BE2C (cell line): ENCODE results near the gene SLC4A9.

Source experiments
- DNase-seq: peaks from one replicate; pipeline ENCODE4 v3.0.0-alpha.2; 2020
- H3K27me3 ChIP-seq: fragments of 250-450 bp; sonication (Bioruptor Pico); 2 replicates; pipeline ENCODE4 v1.5.1; 2020; ENCODE audit warnings: mild to moderate bottlenecking
- H3K36me3 ChIP-seq: fragments of 250-450 bp; sonication (Bioruptor Pico); 2 replicates; pipeline ENCODE4 v1.5.1; 2020; ENCODE audit warnings: mild to moderate bottlenecking
- H3K4me1 ChIP-seq: fragments of 250-450 bp; sonication (Bioruptor Pico); 2 replicates; pipeline ENCODE4 v1.5.1; 2020
- H3K4me3 ChIP-seq: 2 replicates; pipeline ENCODE4 v1.5.1; 2011; ENCODE audit warnings: low read depth, low read length
- H3K9me3 ChIP-seq: fragments of 250-450 bp; sonication (Bioruptor Pico); 2 replicates; pipeline ENCODE4 v1.5.1; 2020
- TF ChIP-seq, protein P1 (sequence below): IDR thresholded peaks from 2 replicates; pipeline ENCODE4 v1.5.1; 2012; ENCODE audit warnings: mild to moderate bottlenecking, low read depth, low read length

SLC4A9 gene

GRCh38 chr5:140324617-140325241, 35.3 kb upstream of the SLC4A9 start:
- no peaks in the 10 kb centered on the region for H3K27me3 ChIP-seq
- DNase-seq = no peak
- no peaks in the 10 kb centered on the region for H3K36me3 ChIP-seq
- H3K4me3 ChIP-seq = no peak overlapping the region
- TF ChIP-seq, protein P1, sequence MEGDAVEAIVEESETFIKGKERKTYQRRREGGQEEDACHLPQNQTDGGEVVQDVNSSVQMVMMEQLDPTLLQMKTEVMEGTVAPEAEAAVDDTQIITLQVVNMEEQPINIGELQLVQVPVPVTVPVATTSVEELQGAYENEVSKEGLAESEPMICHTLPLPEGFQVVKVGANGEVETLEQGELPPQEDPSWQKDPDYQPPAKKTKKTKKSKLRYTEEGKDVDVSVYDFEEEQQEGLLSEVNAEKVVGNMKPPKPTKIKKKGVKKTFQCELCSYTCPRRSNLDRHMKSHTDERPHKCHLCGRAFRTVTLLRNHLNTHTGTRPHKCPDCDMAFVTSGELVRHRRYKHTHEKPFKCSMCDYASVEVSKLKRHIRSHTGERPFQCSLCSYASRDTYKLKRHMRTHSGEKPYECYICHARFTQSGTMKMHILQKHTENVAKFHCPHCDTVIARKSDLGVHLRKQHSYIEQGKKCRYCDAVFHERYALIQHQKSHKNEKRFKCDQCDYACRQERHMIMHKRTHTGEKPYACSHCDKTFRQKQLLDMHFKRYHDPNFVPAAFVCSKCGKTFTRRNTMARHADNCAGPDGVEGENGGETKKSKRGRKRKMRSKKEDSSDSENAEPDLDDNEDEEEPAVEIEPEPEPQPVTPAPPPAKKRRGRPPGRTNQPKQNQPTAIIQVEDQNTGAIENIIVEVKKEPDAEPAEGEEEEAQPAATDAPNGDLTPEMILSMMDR = no peak
- H3K4me1 ChIP-seq = no peaks in the 10 kb centered on the region
- H3K9me3 ChIP-seq = no peaks in the 10 kb centered on the region

GRCh38 chr5:140325486-140325885, 34.5 kb upstream of the SLC4A9 start:
- H3K4me1 ChIP-seq = no peaks in the 10 kb centered on the region
- TF ChIP-seq, protein P1 = no peak
- DNase-seq = no peak
- no peak overlapping the region for H3K4me3 ChIP-seq
- H3K27me3 ChIP-seq = no peaks in the 10 kb centered on the region
- H3K36me3 ChIP-seq = no peaks in the 10 kb centered on the region
- no peaks in the 10 kb centered on the region for H3K9me3 ChIP-seq

DNA sequence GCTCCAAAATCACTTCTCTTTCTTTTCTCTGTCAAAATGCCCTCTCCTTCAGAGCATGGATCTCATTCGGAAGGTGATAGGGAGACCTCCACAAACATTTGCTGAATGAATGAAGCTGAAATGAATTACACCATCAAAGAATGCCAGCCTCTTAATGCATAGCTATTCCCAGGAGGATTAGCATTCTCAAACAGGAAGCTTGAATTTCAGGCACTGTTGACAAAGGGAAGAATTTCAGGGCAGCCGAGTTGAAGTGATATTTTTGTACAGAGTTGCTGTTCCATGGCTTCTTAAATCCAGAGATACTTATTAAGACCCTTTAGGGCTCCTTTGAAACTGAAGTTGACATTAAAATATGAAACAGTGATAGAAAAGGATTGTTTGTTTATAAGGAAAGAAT, 32.4 kb upstream of the SLC4A9 start:
- no peak overlapping the region for H3K4me3 ChIP-seq
- TF ChIP-seq, protein P1 = no peak
- H3K27me3 ChIP-seq = no peaks in the 10 kb centered on the region
- no peaks in the 10 kb centered on the region for H3K36me3 ChIP-seq
- no peaks in the 10 kb centered on the region for H3K9me3 ChIP-seq
- no peaks in the 10 kb centered on the region for H3K4me1 ChIP-seq
- no peak for DNase-seq

DNA sequence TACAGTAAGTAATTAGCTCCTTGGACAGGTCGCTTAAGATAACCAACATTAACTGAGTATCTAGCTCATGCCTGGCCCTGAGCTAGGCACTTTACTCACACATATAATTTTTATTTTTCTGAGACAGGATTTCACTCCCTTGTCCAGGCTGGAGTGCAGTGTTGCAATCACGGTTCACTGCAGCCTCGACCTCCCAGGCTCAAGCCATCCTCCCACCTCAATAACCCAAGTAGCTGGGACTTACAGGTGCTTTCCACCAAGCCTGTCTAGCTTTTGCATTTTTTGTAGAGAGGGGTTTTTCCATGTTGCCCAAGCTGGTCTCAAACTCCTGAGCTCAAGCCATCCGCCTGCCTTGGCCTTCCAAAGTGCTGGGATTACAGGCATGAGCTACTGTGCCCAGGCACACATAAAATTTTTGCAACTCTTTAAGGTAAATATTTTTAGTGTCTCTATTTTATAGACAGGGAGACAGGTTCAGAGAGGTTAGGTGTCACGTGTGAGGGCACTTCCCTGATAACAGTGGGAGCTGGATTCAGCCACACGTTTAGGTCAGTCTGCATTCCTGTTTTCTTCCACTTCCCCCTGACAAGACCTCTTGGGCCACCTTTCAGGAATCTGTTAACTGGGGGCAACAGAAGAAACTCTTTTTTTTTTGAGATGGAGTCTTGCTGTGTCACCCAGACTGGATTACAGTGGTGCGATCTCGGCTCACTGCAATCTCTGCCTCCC, 31.8 kb upstream of the SLC4A9 start:
- Histone ChIP-seq H3K27me3 (no peaks in the 10 kb centered on the region), H3K36me3 (no peaks in the 10 kb centered on the region), H3K9me3 (no peaks in the 10 kb centered on the region), H3K4me1 (no peaks in the 10 kb centered on the region), H3K4me3 (no peak overlapping the region)
- TF ChIP-seq, protein P1 = no peak
- no peak for DNase-seq

GRCh38 chr5:140329739-140330481, 30.1 kb upstream of the SLC4A9 start:
- TF ChIP-seq, protein P1 = no peak
- no peaks in the 10 kb centered on the region for H3K9me3 ChIP-seq
- H3K4me1 ChIP-seq = no peaks in the 10 kb centered on the region
- H3K36me3 ChIP-seq = no peaks in the 10 kb centered on the region
- no peak overlapping the region for H3K4me3 ChIP-seq
- no peak for DNase-seq
- H3K27me3 ChIP-seq = no peaks in the 10 kb centered on the region
